ENCODE data around the gene DGKA.

Gene DGKA

GRCh38 chr12:55966408-55967281 lies 35.7 kb downstream of the DGKA start, which contains the start of gene CDK2:
Gene CDK2 (plus strand): TSS chr12:55966830. CDS start chr12:55967009, 179 bp downstream.
- peak within 1 kb of the TSS; percentile 82 for H3K4me2 ChIP-seq
- H4K20me1 ChIP-seq (ENCODE audit: insufficient read depth): no peaks in the 10 kb centered on the region
- H3K4me3 ChIP-seq (IDR thresholded peaks at IDR 0.05; ENCODE audit: insufficient read depth, low read depth, low read length): peak within 1 kb of the TSS; percentile 67
- H2AFZ ChIP-seq (ENCODE audit: low read depth): peak within 1 kb of the TSS; percentile 97
- H3K36me3 ChIP-seq (ENCODE audit: insufficient read depth): no peaks in the 10 kb centered on the region
- peaks cover 17% of the 10 kb centered on the region for H3K79me2 ChIP-seq (ENCODE audit: insufficient read depth, low read depth)
- H3K4me1 ChIP-seq (ENCODE audit: low read depth, poor library complexity, severe bottlenecking): peaks cover 20% of the 10 kb centered on the region
- peak within 1 kb of the TSS; percentile 24; the same call in 1 of the 2 replicates for H3K27ac ChIP-seq
- H3K9ac ChIP-seq: peak within 1 kb of the TSS; percentile 70
- no peaks in the 10 kb centered on the region for H3K27me3 ChIP-seq (ENCODE audit: insufficient read depth, low read depth)
- TF ChIP-seq CTCF (conservative IDR thresholded peaks at IDR 0.05; ENCODE audit: low read depth, low read length): 0 out of 2 replicates have a peak, but pooled peaks have one; percentile 11

- no peaks in the 10 kb centered on the region for H3K27me3 ChIP-seq (ENCODE audit: insufficient read depth, low read depth)
- H3K79me2 ChIP-seq (ENCODE audit: insufficient read depth, low read depth): peaks cover 20% of the 10 kb centered on the region
- H4K20me1 ChIP-seq (ENCODE audit: insufficient read depth): no peaks in the 10 kb centered on the region
- no peak overlapping the region for H3K4me2 ChIP-seq
- H3K4me1 ChIP-seq (ENCODE audit: low read depth, poor library complexity, severe bottlenecking): peaks cover 31% of the 10 kb centered on the region
- no peak overlapping the region for H3K4me3 ChIP-seq (IDR thresholded peaks at IDR 0.05; ENCODE audit: insufficient read depth, low read depth, low read length)
- H3K36me3 ChIP-seq (ENCODE audit: insufficient read depth): no peaks in the 10 kb centered on the region
- no peak overlapping the region for H2AFZ ChIP-seq (ENCODE audit: low read depth)
- no peak overlapping the region for H3K9ac ChIP-seq
- TF ChIP-seq CTCF (conservative IDR thresholded peaks at IDR 0.05; ENCODE audit: low read depth, low read length): no peak
- H3K27ac ChIP-seq: no peak overlapping the region
Measured at GRCh38 chr12:55969356-55969755, 38.4 kb downstream of the DGKA start.

- TF ChIP-seq CTCF (conservative IDR thresholded peaks at IDR 0.05; ENCODE audit: low read depth, low read length): no peak
- Histone ChIP-seq H3K79me2 (ENCODE audit: insufficient read depth, low read depth) (peaks cover 34% of the 10 kb centered on the region), H3K4me3 (IDR thresholded peaks at IDR 0.05; ENCODE audit: insufficient read depth, low read depth, low read length) (no peak overlapping the region), H3K27me3 (ENCODE audit: insufficient read depth, low read depth) (no peaks in the 10 kb centered on the region), H2AFZ (ENCODE audit: low read depth) (no peak overlapping the region), H3K4me2 (no peak overlapping the region), H3K27ac (no peak overlapping the region), H3K36me3 (ENCODE audit: insufficient read depth) (no peaks in the 10 kb centered on the region), H4K20me1 (ENCODE audit: insufficient read depth) (no peaks in the 10 kb centered on the region), H3K9ac (no peak overlapping the region), H3K4me1 (ENCODE audit: low read depth, poor library complexity, severe bottlenecking) (peaks cover 38% of the 10 kb centered on the region)
Measured at GRCh38 chr12:55970775-55971174, 39.8 kb downstream of the DGKA start.

- no peak for TF ChIP-seq CTCF (conservative IDR thresholded peaks at IDR 0.05; ENCODE audit: low read depth, low read length)
- peak overlapping the region; percentile 35; the same call in 1 of the 2 replicates for H3K27ac ChIP-seq
- no peak overlapping the region for H2AFZ ChIP-seq (ENCODE audit: low read depth)
- H4K20me1 ChIP-seq (ENCODE audit: insufficient read depth): no peaks in the 10 kb centered on the region
- H3K4me1 ChIP-seq (ENCODE audit: low read depth, poor library complexity, severe bottlenecking): peaks cover 32% of the 10 kb centered on the region
- no peak overlapping the region for H3K4me3 ChIP-seq (IDR thresholded peaks at IDR 0.05; ENCODE audit: insufficient read depth, low read depth, low read length)
- H3K79me2 ChIP-seq (ENCODE audit: insufficient read depth, low read depth): peaks cover 44% of the 10 kb centered on the region
- peak overlapping the region; percentile 66; the same call in 1 of the 2 replicates for H3K4me2 ChIP-seq
- H3K27me3 ChIP-seq (ENCODE audit: insufficient read depth, low read depth): no peaks in the 10 kb centered on the region
- H3K36me3 ChIP-seq (ENCODE audit: insufficient read depth): no peaks in the 10 kb centered on the region
- no peak overlapping the region for H3K9ac ChIP-seq
Measured at GRCh38 chr12:55972042-55972441, 41.1 kb downstream of the DGKA start.
